Activated CD4-positive, alpha-beta T cell treated with anti-CD3 and anti-CD28 coated beads for 24 hours (primary cell): ENCODE measurements around the gene ZNF208.
"Not testable (repeated sequence)": the region's sequence is repeated elsewhere in the genome, so short reads cannot be mapped to it uniquely, and the experiment has no call there.

Experiments
- DNase-seq, 2 donors: peaks; one replicate each; pipeline ENCODE4 v3.0.0-alpha.2; 2020; ENCODE audit warnings: low read depth in 2 of 2

Gene ZNF208

GRCh38 chr19:22010437-22011143 is at the start of gene ZNF208:
ZNF208 (minus strand) TSS chr19:22010943; CDS start chr19:22010794, 149 bp downstream.
- peak in 1 of 2 donors; percentile 1 for DNase-seq

GRCh38 chr19:22052644-22053013 is 41.9 kb upstream of the ZNF208 start:
- peak in 1 of 2 donors; percentile 1 for DNase-seq

- not testable (repeated sequence) for DNase-seq
Observed at GRCh38 chr19:22041151-22041550, 30.4 kb upstream of the ZNF208 start.

- DNase-seq = no peak
Observed at GRCh38 chr19:22030680-22031079, 19.9 kb upstream of the ZNF208 start.

- no peak for DNase-seq
Observed at GRCh38 chr19:22026687-22027086, 15.9 kb upstream of the ZNF208 start.

DNA sequence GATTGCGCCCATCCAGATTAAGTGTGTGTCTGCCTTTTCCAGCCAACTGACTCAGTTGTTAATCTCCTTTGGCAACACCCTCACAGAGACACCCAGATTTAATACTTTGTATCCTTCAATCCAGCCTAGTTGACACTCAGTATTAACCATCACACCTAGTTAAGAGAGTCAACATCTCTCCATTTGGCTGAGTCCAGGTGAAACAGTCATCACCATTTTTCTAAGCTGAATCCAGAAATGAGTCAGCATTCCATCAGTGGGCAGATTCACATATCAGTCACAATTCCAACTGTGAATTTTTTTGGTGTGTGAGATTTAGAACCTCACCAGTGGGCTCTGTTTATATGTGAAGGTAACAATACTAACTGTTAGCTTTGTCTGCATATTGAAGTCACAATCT is 14.8 kb upstream of the ZNF208 start:
- DNase-seq = not testable (repeated sequence)

DNA sequence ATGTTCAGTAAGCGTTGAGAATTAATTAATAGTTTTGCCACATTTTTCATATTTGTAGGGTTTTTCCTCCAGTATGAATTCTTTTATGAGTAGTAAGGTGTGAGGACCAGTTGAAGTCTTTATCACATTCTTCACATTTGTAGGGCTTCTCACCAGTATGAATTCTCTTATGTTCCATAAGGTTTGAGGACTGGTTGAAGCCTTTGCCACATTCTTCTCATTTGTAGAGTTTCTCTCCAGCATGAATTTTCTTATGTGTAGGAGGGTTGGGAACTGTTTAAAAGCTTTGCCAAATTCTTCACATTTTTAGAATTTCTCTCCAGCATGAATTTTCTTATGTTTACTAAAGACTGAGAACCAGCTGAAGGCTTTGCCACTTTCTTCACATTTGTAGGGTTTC is 40.3 kb downstream of the ZNF208 start:
- DNase-seq = no peak

DNA sequence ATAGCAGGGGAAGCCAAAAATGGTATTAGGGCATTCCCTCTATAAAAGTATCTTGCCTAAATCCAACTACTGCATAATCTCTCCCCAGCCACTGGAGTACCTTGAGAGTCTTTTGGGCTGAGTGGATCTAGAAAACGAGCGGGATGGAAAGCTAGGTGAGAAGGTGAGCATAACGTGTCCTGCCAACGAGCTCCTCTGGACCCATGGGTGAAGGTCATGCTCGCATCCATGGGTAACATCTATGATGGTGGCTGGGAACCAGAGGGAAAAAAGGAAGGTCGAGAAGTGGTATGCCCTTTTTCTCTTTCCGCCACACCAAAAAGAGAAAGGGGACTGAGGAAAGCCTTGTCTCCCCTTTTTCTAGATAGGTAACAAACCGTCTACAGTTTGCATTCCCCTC is 63.0 kb downstream of the ZNF208 start:
- no peak for DNase-seq

GRCh38 chr19:21940684-21941083 is 70.1 kb downstream of the ZNF208 start:
- DNase-seq = no peak

GRCh38 chr19:21934593-21934992 is 76.2 kb downstream of the ZNF208 start:
- DNase-seq = no peak

- no peak for DNase-seq
Observed at GRCh38 chr19:21934131-21934530, 76.6 kb downstream of the ZNF208 start.

GRCh38 chr19:21922276-21922675 is 88.5 kb downstream of the ZNF208 start:
- DNase-seq = no peak

- no peak for DNase-seq
Observed at GRCh38 chr19:21921691-21922180, 89.0 kb downstream of the ZNF208 start.

DNA sequence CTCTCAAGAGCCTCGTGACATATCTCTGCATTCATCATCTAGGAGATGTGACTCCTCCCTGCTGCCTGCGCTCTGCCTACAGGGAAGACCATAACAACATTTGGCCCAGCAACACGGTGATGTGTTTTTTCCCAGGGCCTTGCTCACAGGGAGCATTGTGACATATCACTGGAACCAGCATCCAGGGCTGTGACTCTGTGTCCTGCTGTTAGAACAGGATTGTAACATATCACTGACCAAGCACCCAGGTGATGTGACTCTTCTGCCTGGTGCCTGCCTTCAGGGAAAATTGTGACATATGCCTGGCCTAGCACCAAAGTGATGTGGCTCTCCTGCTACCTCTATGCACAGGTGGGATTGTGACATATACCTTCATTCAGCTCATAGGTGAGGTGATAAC is 95.3 kb downstream of the ZNF208 start:
- no peak for DNase-seq

DNA sequence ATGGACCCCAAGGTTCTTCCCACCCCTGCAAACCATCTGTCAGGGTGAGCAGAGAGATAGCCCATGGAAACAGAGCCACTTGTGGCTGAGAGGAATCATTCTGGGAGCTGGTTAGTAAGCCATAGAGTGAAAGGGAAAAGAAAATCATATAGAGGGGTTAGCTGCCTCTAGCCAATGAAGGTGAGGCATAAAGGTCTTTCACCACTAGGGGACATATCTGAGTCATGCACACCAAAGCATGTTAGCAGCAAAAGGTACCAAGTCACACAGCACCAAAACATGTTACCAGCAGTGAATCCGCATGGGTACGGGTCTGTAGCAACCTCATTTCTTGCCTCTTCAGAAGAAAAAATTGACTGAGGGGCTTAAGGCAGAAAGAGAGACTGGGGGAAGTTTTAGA is 98.1 kb downstream of the ZNF208 start:
- DNase-seq = no peak

DNA sequence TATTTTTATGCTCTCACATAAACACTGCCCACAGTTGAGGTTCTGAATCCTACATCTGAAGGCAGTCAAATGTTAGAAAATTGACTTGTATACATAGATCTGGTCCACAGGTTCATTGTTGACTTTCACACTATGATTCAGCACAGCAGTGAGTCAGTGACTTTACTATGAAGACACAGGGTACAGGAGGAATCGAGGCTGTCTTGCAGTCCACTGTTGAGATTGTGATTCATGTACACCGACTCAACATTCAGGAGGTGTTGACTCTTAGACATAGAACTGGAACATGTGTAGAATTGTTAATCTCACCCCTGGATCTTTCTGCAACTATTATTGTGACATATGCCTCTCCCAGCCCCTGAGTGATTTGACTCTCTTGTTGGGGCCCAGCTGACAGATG is 100.4 kb downstream of the ZNF208 start:
- no peak for DNase-seq

GRCh38 chr19:21908066-21908465 is 102.7 kb downstream of the ZNF208 start:
- DNase-seq = no peak

DNA sequence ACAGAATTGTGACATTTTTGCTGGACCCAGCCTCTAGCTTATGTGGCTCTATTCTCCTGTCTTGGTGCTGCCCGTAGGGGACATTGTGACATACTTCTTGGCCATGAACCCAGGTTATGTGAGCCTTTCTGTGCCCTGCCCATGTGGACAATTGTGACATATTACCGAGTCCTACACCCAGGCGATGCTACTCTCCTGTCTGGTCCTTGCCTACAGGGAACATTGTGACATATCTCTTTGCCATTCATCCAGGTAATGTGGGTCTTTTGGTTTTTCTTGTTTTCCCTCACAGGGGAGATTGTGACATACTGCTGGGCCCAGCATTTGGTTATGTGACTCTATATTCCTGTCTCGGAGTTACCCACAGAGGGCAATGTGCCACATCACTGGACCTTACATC is 103.2 kb downstream of the ZNF208 start:
- no peak for DNase-seq

DNA sequence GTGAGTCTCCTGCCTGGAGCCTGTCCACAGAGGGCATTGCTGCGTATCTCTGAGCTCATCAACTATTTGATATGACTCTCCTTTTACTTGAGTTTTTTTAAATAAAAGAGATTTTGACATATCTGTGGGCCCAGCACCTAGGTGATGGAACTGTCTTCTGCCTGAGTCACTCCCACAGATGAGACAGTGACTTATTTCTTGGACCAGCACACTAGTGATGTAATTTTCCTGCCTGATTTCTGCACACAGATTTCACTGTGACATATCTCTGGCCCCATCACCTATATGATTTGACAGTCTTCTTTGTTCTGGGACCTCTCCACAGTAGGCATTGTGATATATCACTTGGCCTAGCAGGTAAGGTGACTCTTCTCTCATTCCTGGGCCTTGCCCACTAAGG is 108.2 kb downstream of the ZNF208 start:
- DNase-seq = no peak

GRCh38 chr19:21901861-21902260 is 108.9 kb downstream of the ZNF208 start:
- DNase-seq = no peak

DNA sequence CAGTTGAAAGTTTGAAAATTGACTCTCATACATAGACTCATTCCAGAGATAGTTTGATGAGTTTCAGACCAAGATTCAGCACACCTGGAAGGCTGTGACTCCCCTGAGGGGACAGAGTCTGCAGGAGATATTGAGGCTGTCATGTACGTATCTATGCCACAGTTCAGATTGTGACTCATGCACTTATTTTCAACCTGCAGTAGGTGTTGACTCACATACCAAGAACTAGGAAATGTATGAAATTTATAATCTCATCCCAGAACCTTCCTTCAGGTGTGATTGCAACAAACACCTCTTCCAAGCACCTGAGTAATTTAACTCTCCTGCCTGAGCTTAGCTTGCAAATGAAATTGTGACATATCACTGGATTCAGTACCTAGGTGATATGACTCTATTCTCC is 110.3 kb downstream of the ZNF208 start:
- no peak for DNase-seq

DNA sequence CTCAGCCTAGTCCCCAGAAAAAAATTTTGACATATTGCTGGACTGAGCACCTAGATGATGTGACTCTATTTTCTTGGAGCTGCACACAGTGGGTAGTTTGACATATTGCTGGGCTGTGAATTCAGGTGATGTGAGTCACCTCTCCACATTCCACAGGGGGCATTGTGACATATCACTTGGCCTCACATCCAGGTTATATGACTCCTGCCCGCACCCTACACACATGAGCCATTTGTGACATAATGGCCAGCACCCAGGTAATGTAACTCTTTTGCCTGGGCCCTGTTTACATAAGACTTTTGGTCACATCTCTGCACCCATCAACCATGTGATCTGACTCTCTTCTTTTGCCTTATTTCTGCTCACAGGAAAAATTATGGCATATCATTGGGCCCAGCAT is 119.7 kb downstream of the ZNF208 start:
- DNase-seq = no peak

DNA sequence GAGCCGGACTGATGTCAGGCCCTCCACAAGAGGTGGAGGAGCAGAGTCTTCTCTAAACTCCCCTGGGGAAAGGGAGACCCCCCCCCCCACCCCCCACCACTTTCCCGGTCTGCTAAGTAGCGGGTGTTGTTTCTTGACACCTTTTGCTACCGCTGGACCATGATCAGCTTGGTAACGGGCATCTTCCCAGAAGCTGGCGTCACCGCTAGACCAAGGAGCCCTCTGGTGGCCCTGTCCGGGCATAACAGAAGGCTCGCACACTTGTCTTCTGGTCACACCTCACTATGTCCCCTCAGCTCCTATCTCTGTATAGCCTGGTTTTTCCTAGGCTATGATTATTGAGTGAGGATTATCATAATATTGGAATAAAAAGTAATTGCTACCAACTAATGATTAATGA is 120.7 kb downstream of the ZNF208 start:
- DNase-seq = peak; percentile 9 to 25

GRCh38 chr19:21885516-21885915 is 125.2 kb downstream of the ZNF208 start:
- DNase-seq = not testable (repeated sequence)
